ENCODE measurements around the gene CCT5.
"Not testable (repeated sequence)": the region's sequence is repeated elsewhere in the genome, so short reads cannot be mapped to it uniquely, and the experiment has no call there.

CCT5 gene

GRCh38 chr5:10301842-10302610, 51.9 kb downstream of the CCT5 start:
- DNase-seq (ENCODE audit: low spot score) = no peak

- DNase-seq (ENCODE audit: low spot score) = no peak
Observed at GRCh38 chr5:10303201-10303600, 53.1 kb downstream of the CCT5 start.

- no peak for DNase-seq (ENCODE audit: low spot score)
Observed at GRCh38 chr5:10303699-10304170, 53.7 kb downstream of the CCT5 start.

- DNase-seq (ENCODE audit: low spot score) = no peak
Observed at GRCh38 chr5:10304932-10305331, 54.9 kb downstream of the CCT5 start.

GRCh38 chr5:10306114-10306513, 56.0 kb downstream of the CCT5 start:
- no peak for DNase-seq (ENCODE audit: low spot score)

GRCh38 chr5:10306806-10307205, 56.7 kb downstream of the CCT5 start:
- no peak for DNase-seq (ENCODE audit: low spot score)

GRCh38 chr5:10307206-10308148, 57.4 kb downstream of the CCT5 start, which contains the start of gene CMBL:
CMBL (minus strand) TSS chr5:10307902; CDS start chr5:10290762, 17,140 bp downstream.
- peak; percentile 66 for DNase-seq (ENCODE audit: low spot score)

- DNase-seq (ENCODE audit: low spot score) = no peak
Observed at GRCh38 chr5:10308844-10309243, 58.8 kb downstream of the CCT5 start.

GRCh38 chr5:10310066-10310779, 60.1 kb downstream of the CCT5 start:
- DNase-seq (ENCODE audit: low spot score) = no peak

- not testable (repeated sequence) for DNase-seq (ENCODE audit: low spot score)
Observed at GRCh38 chr5:10310835-10311570, 60.9 kb downstream of the CCT5 start.

GRCh38 chr5:10311595-10312425, 61.7 kb downstream of the CCT5 start:
- no peak for DNase-seq (ENCODE audit: low spot score)

GRCh38 chr5:10315201-10315600, 65.1 kb downstream of the CCT5 start:
- no peak for DNase-seq (ENCODE audit: low spot score)
